Astrocyte (in vitro differentiated cells and primary cell): ENCODE measurements around the gene INCENP. TPM values are rescaled to one million over a fixed set of nuclear protein-coding genes. Genes with fewer than 3 reads are reported as not detected.
A peak's percentile ranks its signal among the peaks of the same experiment; 100 is the strongest.

Experiments
- DNase-seq: peaks from one replicate; pipeline ENCODE4 v3.0.0-alpha.2; 2010; ENCODE audit warnings: low read depth
- FAIRE-seq: peaks from 2 replicates; lab custom pipeline; 2011; peaks lifted over from hg19 to GRCh38; lab: Jason Lieb, UNC
- H2AFZ ChIP-seq: 2 replicates; pipeline ENCODE4 v1.6.0; 2012; ENCODE audit warnings: low read depth, low read length, inconsistent platforms
- H3K27ac ChIP-seq: 2 replicates; pipeline ENCODE4 v1.5.1; 2011; ENCODE audit warnings: low read depth, low read length, inconsistent platforms
- H3K27me3 ChIP-seq: 2 replicates; pipeline ENCODE4 v1.6.0; 2011; ENCODE audit warnings: low read length, inconsistent platforms; ENCODE audit not compliant: insufficient read depth
- H3K36me3 ChIP-seq: 2 replicates; pipeline ENCODE4 v1.5.1; 2011; ENCODE audit warnings: low read length, inconsistent platforms; ENCODE audit not compliant: insufficient read depth
- H3K4me1 ChIP-seq: 2 replicates; pipeline ENCODE4 v1.5.1; 2011; ENCODE audit warnings: low read length, inconsistent platforms; ENCODE audit not compliant: insufficient read depth
- H3K4me2 ChIP-seq: 2 replicates; pipeline ENCODE4 v1.6.0; 2012; ENCODE audit warnings: low read length, inconsistent platforms
- H3K4me3 ChIP-seq: 2 replicates; pipeline ENCODE4 v1.5.1; 2011; ENCODE audit warnings: low read depth, mild to moderate bottlenecking, low read length, inconsistent platforms; ENCODE audit not compliant: insufficient read depth
- H3K79me2 ChIP-seq: 2 replicates; pipeline ENCODE4 v1.6.0; 2012; ENCODE audit warnings: mild to moderate bottlenecking, low read length, inconsistent platforms; ENCODE audit not compliant: insufficient read depth
- H3K9ac ChIP-seq: 2 replicates; pipeline ENCODE4 v1.6.0; 2012; ENCODE audit warnings: mild to moderate bottlenecking, low read length, inconsistent platforms
- H3K9me3 ChIP-seq: 2 replicates; pipeline ENCODE4 v1.5.1; 2012; ENCODE audit warnings: low read depth, mild to moderate bottlenecking, low read length, inconsistent platforms; ENCODE audit not compliant: insufficient read depth
- H4K20me1 ChIP-seq: 2 replicates; pipeline ENCODE4 v1.6.0; 2012; ENCODE audit warnings: low read length, inconsistent platforms; ENCODE audit not compliant: insufficient read depth
- H3K27ac Mint-ChIP-seq: one replicate; pipeline ENCODE4 v1.8.0; 2021; ENCODE audit warnings: mild to moderate bottlenecking, mixed read lengths; ENCODE audit not compliant: unreplicated experiment
- H3K27me3 Mint-ChIP-seq: one replicate; pipeline ENCODE4 v1.8.0; 2021; ENCODE audit warnings: low read depth, mixed read lengths; ENCODE audit not compliant: unreplicated experiment
- H3K36me3 Mint-ChIP-seq: one replicate; pipeline ENCODE4 v1.8.0; 2021; ENCODE audit warnings: low read depth, mixed read lengths; ENCODE audit not compliant: unreplicated experiment
- H3K4me1 Mint-ChIP-seq: one replicate; pipeline ENCODE4 v1.8.0; 2021; ENCODE audit warnings: low read depth, mixed read lengths; ENCODE audit not compliant: unreplicated experiment
- H3K4me3 Mint-ChIP-seq: one replicate; pipeline ENCODE4 v1.8.0; 2021; ENCODE audit warnings: mild to moderate bottlenecking, moderate library complexity, mixed read lengths; ENCODE audit not compliant: unreplicated experiment
- H3K9me3 Mint-ChIP-seq: one replicate; pipeline ENCODE4 v1.8.0; 2021; ENCODE audit warnings: mild to moderate bottlenecking, mixed read lengths; ENCODE audit not compliant: unreplicated experiment
- EZH2 ChIP-seq: IDR thresholded peaks from 2 replicates; pipeline ENCODE4 v1.6.1; 2012; ENCODE audit warnings: mild to moderate bottlenecking, low read length, inconsistent platforms; ENCODE audit not compliant: insufficient read depth
- total RNA-seq: library from RNA; stranded (reverse); gene quantifications from 2 replicates; pipeline ENCODE4 v1.2.1, GENCODE V29; 2021
- TF ChIP-seq, protein P1 (sequence below): IDR thresholded peaks from 2 replicates; pipeline ENCODE4 v1.5.1; 2011; ENCODE audit warnings: low read depth, mild to moderate bottlenecking, inconsistent platforms, low read length, moderate library complexity; ENCODE audit not compliant: insufficient read depth

The INCENP gene
- total RNA-seq, 1 donor from 2014 or later: 17.7 TPM

GRCh38 chr11:62148271-62148980 is 24.6 kb downstream of the INCENP start:
- H3K36me3 Mint-ChIP-seq: peaks cover 26% of the 10 kb centered on the region
- H3K9me3 Mint-ChIP-seq: no peaks in the 10 kb centered on the region
- H3K27me3 Mint-ChIP-seq: no peaks in the 10 kb centered on the region
- TF ChIP-seq, protein P1, sequence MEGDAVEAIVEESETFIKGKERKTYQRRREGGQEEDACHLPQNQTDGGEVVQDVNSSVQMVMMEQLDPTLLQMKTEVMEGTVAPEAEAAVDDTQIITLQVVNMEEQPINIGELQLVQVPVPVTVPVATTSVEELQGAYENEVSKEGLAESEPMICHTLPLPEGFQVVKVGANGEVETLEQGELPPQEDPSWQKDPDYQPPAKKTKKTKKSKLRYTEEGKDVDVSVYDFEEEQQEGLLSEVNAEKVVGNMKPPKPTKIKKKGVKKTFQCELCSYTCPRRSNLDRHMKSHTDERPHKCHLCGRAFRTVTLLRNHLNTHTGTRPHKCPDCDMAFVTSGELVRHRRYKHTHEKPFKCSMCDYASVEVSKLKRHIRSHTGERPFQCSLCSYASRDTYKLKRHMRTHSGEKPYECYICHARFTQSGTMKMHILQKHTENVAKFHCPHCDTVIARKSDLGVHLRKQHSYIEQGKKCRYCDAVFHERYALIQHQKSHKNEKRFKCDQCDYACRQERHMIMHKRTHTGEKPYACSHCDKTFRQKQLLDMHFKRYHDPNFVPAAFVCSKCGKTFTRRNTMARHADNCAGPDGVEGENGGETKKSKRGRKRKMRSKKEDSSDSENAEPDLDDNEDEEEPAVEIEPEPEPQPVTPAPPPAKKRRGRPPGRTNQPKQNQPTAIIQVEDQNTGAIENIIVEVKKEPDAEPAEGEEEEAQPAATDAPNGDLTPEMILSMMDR: no peak
- TF ChIP-seq EZH2: no peak
- Histone ChIP-seq H3K36me3 (peaks cover 32% of the 10 kb centered on the region), H2AFZ (no peak overlapping the region), H3K4me2 (no peak overlapping the region), H3K4me1 (no peaks in the 10 kb centered on the region), H3K27ac (no peak overlapping the region), H3K9me3 (no peaks in the 10 kb centered on the region), H4K20me1 (no peaks in the 10 kb centered on the region), H3K79me2 (no peaks in the 10 kb centered on the region), H3K27me3 (no peaks in the 10 kb centered on the region), H3K4me3 (no peak overlapping the region), H3K9ac (no peak overlapping the region)
- H3K4me1 Mint-ChIP-seq: no peaks in the 10 kb centered on the region
- no peak for FAIRE-seq
- no peak for DNase-seq
- H3K4me3 Mint-ChIP-seq: no peak overlapping the region
- H3K27ac Mint-ChIP-seq: no peak overlapping the region

DNA sequence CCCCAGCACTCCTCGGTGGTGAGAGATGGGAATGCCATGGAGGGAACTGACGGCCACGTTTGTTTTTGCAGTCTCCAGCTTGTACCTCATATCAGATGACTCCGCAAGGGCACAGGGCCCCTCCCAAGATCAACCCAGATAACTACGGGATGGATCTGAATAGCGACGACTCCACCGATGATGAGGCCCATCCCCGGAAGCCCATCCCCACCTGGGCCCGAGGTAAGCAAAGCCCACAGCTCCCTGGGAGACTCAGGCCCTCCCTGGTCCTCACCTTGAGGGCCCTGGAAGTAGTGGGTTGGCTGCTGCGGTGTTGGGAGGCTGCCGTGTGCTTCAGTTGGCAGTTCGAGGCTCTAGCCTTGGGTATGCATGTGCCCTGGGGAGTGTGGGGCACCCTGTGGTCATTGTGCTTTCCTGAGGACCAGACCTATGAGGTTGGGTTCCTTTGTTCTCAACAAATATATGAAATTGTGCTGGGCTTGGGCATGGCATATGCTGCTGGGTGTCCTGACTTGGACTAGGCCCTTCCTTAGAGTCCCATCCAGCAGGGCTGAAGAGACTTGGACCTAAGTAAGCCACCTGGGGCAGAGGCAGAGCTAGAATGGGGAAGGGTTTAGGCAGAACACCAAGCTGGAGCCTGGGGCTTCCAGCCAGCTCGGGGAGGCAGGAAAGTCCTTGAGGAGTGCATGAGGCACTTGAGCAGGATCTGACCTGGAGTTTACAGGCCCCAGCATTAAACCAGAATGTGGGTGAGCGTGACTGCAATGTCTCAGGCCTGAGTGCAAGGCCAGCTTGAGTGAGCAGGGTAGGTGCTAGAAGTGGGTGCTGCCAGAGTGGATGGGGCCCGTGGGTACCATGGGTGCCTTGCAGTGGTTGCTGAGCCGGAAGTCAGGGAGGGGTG is 26.4 kb downstream of the INCENP start:
- Mint-ChIP-seq H3K4me3 (peak overlapping the region; percentile 47), H3K27me3 (no peaks in the 10 kb centered on the region), H3K9me3 (no peaks in the 10 kb centered on the region), H3K27ac (no peak overlapping the region), H3K36me3 (peaks cover 25% of the 10 kb centered on the region), H3K4me1 (no peaks in the 10 kb centered on the region)
- no peaks in the 10 kb centered on the region for H3K9me3 ChIP-seq
- FAIRE-seq: no peak
- no peak overlapping the region for H3K9ac ChIP-seq
- no peak overlapping the region for H3K27ac ChIP-seq
- H4K20me1 ChIP-seq: no peaks in the 10 kb centered on the region
- H3K4me3 ChIP-seq: no peak overlapping the region
- H3K27me3 ChIP-seq: no peaks in the 10 kb centered on the region
- no peak overlapping the region for H3K4me2 ChIP-seq
- no peaks in the 10 kb centered on the region for H3K4me1 ChIP-seq
- H2AFZ ChIP-seq: no peak overlapping the region
- H3K36me3 ChIP-seq: peaks cover 33% of the 10 kb centered on the region
- TF ChIP-seq EZH2: no peak
- TF ChIP-seq, protein P1: no peak
- no peaks in the 10 kb centered on the region for H3K79me2 ChIP-seq
- DNase-seq: no peak
